Mesenchymal stem cell (in vitro differentiated cells and primary cell): Measurements from ENCODE around the gene MYO9B.

Experiments
- DNase-seq: peaks from one replicate; pipeline ENCODE4 v3.0.0-alpha.2; 2013
- H2AFZ ChIP-seq: one replicate; pipeline ENCODE4 v1.6.1; 2013; ENCODE audit warnings: low read depth, mild to moderate bottlenecking, control low read depth, inconsistent platforms, low read length, moderate library complexity
- H2AK5ac ChIP-seq: 2 replicates; pipeline ENCODE4 v1.6.1; 2013; ENCODE audit warnings: low read length, moderate library complexity, mild to moderate bottlenecking, inconsistent platforms; ENCODE audit not compliant: severe bottlenecking
- H2BK120ac ChIP-seq: one replicate; pipeline ENCODE4 v1.6.1; 2013; ENCODE audit warnings: low read depth, mild to moderate bottlenecking, inconsistent platforms, low read length, moderate library complexity
- H2BK12ac ChIP-seq, 2 experiments: one replicate each; pipeline ENCODE4 v1.6.1; 2013; ENCODE audit warnings: inconsistent platforms in 2 of 2, low read length in 2 of 2, mild to moderate bottlenecking in 2 of 2, moderate library complexity in 2 of 2, control low read depth in 1 of 2
- H2BK15ac ChIP-seq: one replicate; pipeline ENCODE4 v1.6.1; 2013; ENCODE audit warnings: mild to moderate bottlenecking, low read depth, inconsistent platforms; ENCODE audit not compliant: poor library complexity, severe bottlenecking
- H2BK5ac ChIP-seq: 2 replicates; pipeline ENCODE4 v1.6.1; 2013; ENCODE audit warnings: low read depth, mild to moderate bottlenecking, low read length, control low read depth, inconsistent platforms; ENCODE audit not compliant: poor library complexity, severe bottlenecking
- H3K14ac ChIP-seq, 2 experiments: one replicate each; pipeline ENCODE4 v1.6.1; 2013; ENCODE audit warnings: inconsistent platforms in 2 of 2, low read length in 2 of 2, control low read depth in 1 of 2, mild to moderate bottlenecking in 1 of 2, moderate library complexity in 1 of 2
- H3K18ac ChIP-seq, 2 experiments: one replicate each; pipeline ENCODE4 v1.6.1; 2013; ENCODE audit warnings: inconsistent platforms in 2 of 2, low read length in 2 of 2, control low read depth in 1 of 2, low read depth in 1 of 2, mild to moderate bottlenecking in 1 of 2
- H3K23ac ChIP-seq, 2 experiments: one replicate each; pipeline ENCODE4 v1.6.1; 2013; ENCODE audit warnings: inconsistent platforms in 2 of 2, low read length in 2 of 2, mild to moderate bottlenecking in 2 of 2, moderate library complexity in 2 of 2, control low read depth in 1 of 2
- H3K27ac ChIP-seq: 2 replicates; pipeline ENCODE4 v1.5.1; 2013; ENCODE audit warnings: mild to moderate bottlenecking, moderate library complexity, low read length, control low read depth, inconsistent platforms; ENCODE audit not compliant: poor library complexity, severe bottlenecking
- H3K27me3 ChIP-seq, 2 experiments: 2 replicates each; pipeline versions ENCODE4 v1.6.1 to v1.7.0; 2013; ENCODE audit warnings: low read length in 2 of 2, mild to moderate bottlenecking in 2 of 2, moderate library complexity in 2 of 2, control low read depth in 1 of 2, inconsistent platforms in 1 of 2; ENCODE audit not compliant: control insufficient read depth in 1 of 2, insufficient read depth in 1 of 2
- H3K36me3 ChIP-seq, 2 experiments: 2 replicates each; pipeline versions ENCODE4 v1.6.1 to v1.7.0; 2013; ENCODE audit warnings: low read length in 2 of 2, control low read depth in 1 of 2, inconsistent platforms in 1 of 2, low read depth in 1 of 2, mild to moderate bottlenecking in 1 of 2; ENCODE audit not compliant: insufficient read depth in 2 of 2, control insufficient read depth in 1 of 2
- H3K4ac ChIP-seq, 2 experiments: one replicate each; pipeline ENCODE4 v1.6.1; 2013; ENCODE audit warnings: inconsistent platforms in 2 of 2, low read length in 2 of 2, mild to moderate bottlenecking in 2 of 2, moderate library complexity in 2 of 2, control low read depth in 1 of 2, low read depth in 1 of 2
- H3K4me1 ChIP-seq: 2 replicates; pipeline ENCODE4 v1.6.1; 2013; ENCODE audit warnings: low read depth, low read length, control low read depth; ENCODE audit not compliant: control insufficient read depth, insufficient read depth
- H3K4me2 ChIP-seq: 2 replicates; pipeline ENCODE4 v1.6.1; 2013; ENCODE audit warnings: low read length, mild to moderate bottlenecking, inconsistent platforms; ENCODE audit not compliant: poor library complexity, severe bottlenecking
- H3K4me3 ChIP-seq, 2 experiments: 2 replicates each; pipeline versions ENCODE4 v1.5.1 to v1.7.0; 2013; ENCODE audit warnings: low read length in 2 of 2, mild to moderate bottlenecking in 2 of 2, control low read depth in 1 of 2, low read depth in 1 of 2; ENCODE audit not compliant: insufficient read depth in 1 of 2
- H3K79me1 ChIP-seq: replicated peaks from 2 replicates; pipeline ENCODE4 v1.6.1; 2013; ENCODE audit warnings: mild to moderate bottlenecking, control low read depth, low read length, inconsistent platforms; ENCODE audit not compliant: poor library complexity, severe bottlenecking
- H3K9ac ChIP-seq: 2 replicates; pipeline ENCODE4 v1.7.0; 2013; ENCODE audit warnings: mild to moderate bottlenecking, low read length, moderate library complexity
- H3K9me3 ChIP-seq: 2 replicates; pipeline ENCODE4 v1.7.0; 2013; ENCODE audit warnings: mild to moderate bottlenecking, low read length; ENCODE audit not compliant: control insufficient read depth
- H4K8ac ChIP-seq: one replicate; pipeline ENCODE4 v1.6.1; 2013; ENCODE audit warnings: inconsistent platforms, mild to moderate bottlenecking, low read length, moderate library complexity
- H4K91ac ChIP-seq: one replicate; pipeline ENCODE4 v1.6.1; 2013; ENCODE audit warnings: mild to moderate bottlenecking, low read length, inconsistent platforms
- WGBS: methylation state at CpG from one replicate; pipeline ENCODE4 v1.1.7; 2013; ENCODE audit warnings: mixed read lengths; 5-methylcytosine and 5-hydroxymethylcytosine counted together

Gene MYO9B

DNA sequence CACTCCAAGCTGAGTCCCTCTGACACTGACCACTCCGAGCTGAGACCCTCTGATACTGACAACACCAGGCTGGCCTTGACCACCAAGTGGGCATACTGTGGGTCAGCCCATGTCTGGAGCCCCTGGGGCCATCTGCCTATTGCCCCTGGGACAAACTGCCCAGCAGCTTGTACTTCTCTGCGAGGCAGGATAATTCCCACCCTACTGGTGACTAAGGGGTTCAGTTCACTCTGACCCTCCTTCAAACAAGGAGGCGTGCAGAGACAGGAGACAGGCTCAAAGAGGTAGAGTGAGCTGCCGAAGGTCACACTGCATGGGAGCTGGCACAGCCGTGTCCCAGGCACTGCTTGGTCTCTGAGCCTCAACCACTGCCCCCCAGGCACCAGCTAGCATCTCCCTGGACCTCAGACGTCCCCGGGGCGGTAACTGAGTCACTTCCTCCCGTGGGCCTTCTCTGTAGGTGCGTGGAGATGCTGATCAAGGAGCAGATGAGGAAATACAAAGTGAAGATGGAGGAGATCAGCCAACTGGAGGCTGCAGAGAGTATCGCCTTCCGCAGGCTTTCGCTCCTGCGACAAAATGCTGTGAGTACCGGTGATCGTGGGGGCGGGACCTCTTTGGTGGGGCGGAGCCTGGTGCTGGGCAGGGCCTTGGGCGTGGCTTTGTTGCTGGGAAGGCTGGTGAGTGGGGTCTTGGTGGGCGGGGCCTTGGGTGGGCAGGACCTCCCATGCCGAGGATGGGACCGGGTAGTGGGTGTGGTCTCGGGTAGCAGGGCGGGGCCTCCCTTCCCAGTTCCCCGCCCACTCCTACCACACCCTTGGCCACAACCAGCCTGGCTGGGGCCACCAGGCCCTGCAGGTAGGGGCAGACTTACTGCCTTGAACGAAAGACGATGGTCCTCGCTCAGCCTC is 133.8 kb downstream of the MYO9B start:
- no peak overlapping the region for H3K23ac ChIP-seq
- H3K36me3 ChIP-seq, result peaks cover 76 to 83% of the 10 kb centered on the region in 2 experiments
- peak overlapping the region; percentile 56 for H4K91ac ChIP-seq
- no peak overlapping the region for H2BK15ac ChIP-seq
- no peak overlapping the region for H2BK12ac ChIP-seq
- peak overlapping the region; percentile 24 for H2BK120ac ChIP-seq
- no peak overlapping the region for H3K9ac ChIP-seq
- H3K14ac ChIP-seq, result no peak overlapping the region
- 76% methylated on average over 22 of the region's 28 CpGs for WGBS
- H3K18ac ChIP-seq, result no peak overlapping the region
- no peak overlapping the region for H3K4me2 ChIP-seq
- peaks cover 8% of the 10 kb centered on the region for H3K4me1 ChIP-seq
- H4K8ac ChIP-seq, result peak overlapping the region; percentile 35
- peak; percentile 30 for DNase-seq
- H2AFZ ChIP-seq, result no peak overlapping the region
- peaks cover 11% of the 10 kb centered on the region for H3K79me1 ChIP-seq
- H3K27ac ChIP-seq, result no peak overlapping the region
- H3K4me3 ChIP-seq, result no peak overlapping the region
- no peak overlapping the region for H2AK5ac ChIP-seq
- H3K4ac ChIP-seq, result no peak overlapping the region
- no peak overlapping the region for H2BK5ac ChIP-seq
- H3K9me3 ChIP-seq, result no peaks in the 10 kb centered on the region
- no peaks in the 10 kb centered on the region for H3K27me3 ChIP-seq

DNA sequence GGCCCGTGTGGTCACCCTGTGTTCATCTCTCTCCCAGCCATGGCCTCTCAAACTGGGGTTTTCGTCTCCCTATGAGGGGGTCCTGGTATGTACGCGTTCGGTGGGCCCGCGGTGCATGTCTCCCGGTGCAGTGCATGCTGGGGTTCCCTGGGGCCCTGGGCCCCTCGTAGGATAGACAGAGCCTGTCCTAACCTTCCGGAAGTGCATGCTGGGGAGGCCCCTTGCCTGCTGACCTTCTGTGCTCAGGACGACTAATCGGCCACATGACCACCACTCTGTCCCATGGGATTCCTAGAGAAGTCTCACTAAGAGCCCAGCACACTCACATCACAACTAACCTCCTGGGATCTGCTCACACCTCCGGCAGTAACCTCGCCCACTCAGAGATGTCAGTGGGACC is 134.7 kb downstream of the MYO9B start:
- Histone ChIP-seq H3K9me3 (no peaks in the 10 kb centered on the region), H3K9ac (peak overlapping the region; percentile 36), H3K18ac (no peak overlapping the region), H2AK5ac (no peak overlapping the region), H2BK15ac (no peak overlapping the region), H2AFZ (no peak overlapping the region), H3K27me3 (no peaks in the 10 kb centered on the region), H3K79me1 (peaks cover 16% of the 10 kb centered on the region), H3K23ac (no peak overlapping the region), H2BK120ac (no peak overlapping the region), H4K91ac (peak overlapping the region; percentile 12), H3K27ac (no peak overlapping the region), H2BK12ac (no peak overlapping the region), H4K8ac (no peak overlapping the region), H3K14ac (no peak overlapping the region), H3K4me1 (peaks cover 13% of the 10 kb centered on the region), H2BK5ac (no peak overlapping the region), H3K4ac (no peak overlapping the region), H3K4me2 (no peak overlapping the region), H3K36me3 (peaks cover 69 to 74% of the 10 kb centered on the region in 2 experiments), H3K4me3 (no peak overlapping the region)
- 90% methylated on average over 13 of the region's 14 CpGs for WGBS
- peak; percentile 40 for DNase-seq

DNA sequence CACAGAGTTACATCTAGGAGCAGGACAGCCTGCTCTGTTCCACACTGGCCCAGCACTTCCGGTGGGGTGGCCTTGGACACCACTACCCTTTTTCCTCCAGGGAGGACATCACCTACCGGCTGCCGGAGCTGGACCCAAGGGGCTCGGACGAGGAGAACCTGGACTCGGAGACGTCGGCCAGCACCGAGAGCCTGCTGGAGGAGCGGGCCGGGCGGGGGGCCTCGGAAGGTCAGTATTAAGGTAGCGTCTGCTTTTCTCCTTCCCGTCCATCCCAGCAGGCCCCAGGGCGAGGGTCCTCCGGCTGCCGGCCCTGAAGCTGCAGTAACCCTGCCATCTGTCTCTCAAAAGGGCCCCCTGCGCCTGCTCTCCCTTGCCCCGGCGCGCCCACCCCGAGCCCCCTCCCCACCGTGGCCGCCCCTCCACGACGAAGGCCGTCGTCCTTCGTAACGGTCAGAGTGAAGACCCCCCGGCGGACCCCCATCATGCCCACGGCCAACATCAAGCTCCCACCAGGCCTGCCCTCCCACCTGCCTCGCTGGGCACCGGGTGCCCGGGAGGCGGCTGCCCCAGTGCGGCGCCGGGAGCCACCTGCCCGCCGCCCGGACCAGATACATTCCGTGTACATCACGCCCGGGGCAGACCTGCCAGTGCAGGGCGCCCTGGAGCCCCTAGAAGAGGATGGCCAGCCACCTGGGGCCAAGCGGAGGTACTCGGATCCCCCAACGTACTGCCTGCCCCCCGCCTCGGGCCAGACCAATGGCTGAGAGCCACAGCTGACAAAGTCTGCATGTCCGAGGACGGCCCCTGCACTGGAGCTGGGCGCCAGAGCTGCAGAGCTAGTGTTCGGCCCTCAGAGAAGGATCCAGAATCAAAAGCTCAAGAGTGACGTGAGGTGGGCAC is 136.2 kb downstream of the MYO9B start:
- no peak for DNase-seq
- H3K4me1 ChIP-seq, result peaks cover 20% of the 10 kb centered on the region

DNA sequence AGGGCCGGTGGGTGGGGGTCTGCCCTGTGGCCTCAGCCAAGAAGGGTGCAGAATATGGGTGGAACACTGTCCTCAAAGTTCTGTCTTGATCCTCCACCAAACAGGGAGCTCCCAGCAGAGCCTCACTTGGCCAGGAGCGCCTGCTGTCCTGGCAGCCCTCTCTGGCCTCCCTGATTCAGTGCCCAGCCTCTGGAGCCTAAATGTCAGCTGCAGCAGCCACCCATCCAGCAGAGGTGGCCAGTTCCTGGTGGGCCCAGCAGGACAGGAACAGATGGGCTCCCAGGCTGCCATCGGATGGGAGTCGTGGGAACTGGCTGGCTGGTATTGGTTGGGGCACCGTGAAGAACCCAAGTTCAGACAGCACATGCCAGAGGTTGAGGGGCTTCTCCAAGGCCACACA is 137.8 kb downstream of the MYO9B start:
- WGBS, result 97% methylated on average over 5 of the region's 5 CpGs
- no peaks in the 10 kb centered on the region for H3K27me3 ChIP-seq
- H2BK120ac ChIP-seq, result no peak overlapping the region
- no peak overlapping the region for H3K4me3 ChIP-seq
- no peak overlapping the region for H2BK12ac ChIP-seq
- no peak for DNase-seq
- H4K8ac ChIP-seq, result no peak overlapping the region
- H3K36me3 ChIP-seq, result peaks cover 70 to 71% of the 10 kb centered on the region in 2 experiments
- peaks cover 20% of the 10 kb centered on the region for H3K4me1 ChIP-seq
- no peak overlapping the region for H2AK5ac ChIP-seq
- H3K14ac ChIP-seq, result no peak overlapping the region
- no peak overlapping the region for H3K4ac ChIP-seq
- H3K79me1 ChIP-seq, result peaks cover 17% of the 10 kb centered on the region
- H3K9ac ChIP-seq, result no peak overlapping the region
- no peak overlapping the region for H3K23ac ChIP-seq
- H3K18ac ChIP-seq, result no peak overlapping the region
- no peak overlapping the region for H3K27ac ChIP-seq
- H3K9me3 ChIP-seq, result no peaks in the 10 kb centered on the region
- H2BK5ac ChIP-seq, result no peak overlapping the region
- H4K91ac ChIP-seq, result no peak overlapping the region
- H2BK15ac ChIP-seq, result no peak overlapping the region
- no peak overlapping the region for H3K4me2 ChIP-seq
- H2AFZ ChIP-seq, result no peak overlapping the region

More for the DNA sequence above, 136.2 kb downstream of the MYO9B start:
- no peak overlapping the region for H3K9ac ChIP-seq
- H3K79me1 ChIP-seq, result peaks cover 19% of the 10 kb centered on the region
- no peak overlapping the region for H2AFZ ChIP-seq
- H3K27me3 ChIP-seq, result no peaks in the 10 kb centered on the region
- H2BK5ac ChIP-seq, result no peak overlapping the region
- 95% methylated on average over 57 of the region's 58 CpGs for WGBS
- no peak overlapping the region for H3K27ac ChIP-seq
- H2AK5ac ChIP-seq, result no peak overlapping the region
- H3K18ac ChIP-seq, result no peak overlapping the region
- no peak overlapping the region for H2BK15ac ChIP-seq
- H3K14ac ChIP-seq, result no peak overlapping the region
- no peak overlapping the region for H3K4ac ChIP-seq
- H2BK12ac ChIP-seq, result no peak overlapping the region
- H2BK120ac ChIP-seq, result no peak overlapping the region
- H4K8ac ChIP-seq, result no peak overlapping the region
- peaks cover 61 to 62% of the 10 kb centered on the region in 2 experiments for H3K36me3 ChIP-seq
- H3K23ac ChIP-seq, result no peak overlapping the region
- no peak overlapping the region for H3K4me3 ChIP-seq
- no peak overlapping the region for H4K91ac ChIP-seq
- H3K9me3 ChIP-seq, result no peaks in the 10 kb centered on the region
- no peak overlapping the region for H3K4me2 ChIP-seq
